Endothelial cell (in vitro differentiated cells): Measurements from ENCODE around the gene CCSAP. TPM values are rescaled to one million over a fixed set of nuclear protein-coding genes. Genes with fewer than 3 reads are reported as not detected.

Experiments used
- DNase-seq: peaks from one replicate; pipeline ENCODE4 v3.0.0; 2021; ENCODE audit warnings: low spot score
- H3K27ac Mint-ChIP-seq: one replicate; pipeline ENCODE4 v1.8.0; 2021; ENCODE audit warnings: mixed read lengths, inconsistent platforms; ENCODE audit not compliant: unreplicated experiment
- H3K27me3 Mint-ChIP-seq: one replicate; pipeline ENCODE4 v1.8.0; 2021; ENCODE audit warnings: mild to moderate bottlenecking, moderate library complexity, mixed read lengths, inconsistent platforms; ENCODE audit not compliant: unreplicated experiment
- H3K36me3 Mint-ChIP-seq: one replicate; pipeline ENCODE4 v1.8.0; 2021; ENCODE audit warnings: mild to moderate bottlenecking, low read depth, mixed read lengths, inconsistent platforms; ENCODE audit not compliant: unreplicated experiment
- H3K4me1 Mint-ChIP-seq: one replicate; pipeline ENCODE4 v1.8.0; 2021; ENCODE audit warnings: mild to moderate bottlenecking, mixed read lengths, inconsistent platforms; ENCODE audit not compliant: unreplicated experiment
- H3K4me3 Mint-ChIP-seq: one replicate; pipeline ENCODE4 v1.8.0; 2021; ENCODE audit warnings: mild to moderate bottlenecking, mixed read lengths, inconsistent platforms; ENCODE audit not compliant: unreplicated experiment
- H3K9me3 Mint-ChIP-seq: one replicate; pipeline ENCODE4 v1.8.0; 2021; ENCODE audit warnings: mixed read lengths, inconsistent platforms; ENCODE audit not compliant: unreplicated experiment
- total RNA-seq: library from RNA; stranded (reverse); fragmentation: NEBNext Ultra II Directional; extraction: Animal tissue kit (Norgen Biotek cat#: 25700); gene quantifications from one replicate; pipeline ENCODE4 v1.2.1, GENCODE V29; 2021; ENCODE audit not compliant: unreplicated experiment
- TF ChIP-seq, protein P1 (sequence below): fragments of 200-600 bp; sonication (generic); IDR thresholded peaks from one replicate; pipeline ENCODE4 v1.5.0; 2021; ENCODE audit warnings: antibody characterized with exemption; ENCODE audit not compliant: unreplicated experiment

The CCSAP gene
- total RNA-seq, 1 donor from 2014 or later = 6.7 TPM

DNA sequence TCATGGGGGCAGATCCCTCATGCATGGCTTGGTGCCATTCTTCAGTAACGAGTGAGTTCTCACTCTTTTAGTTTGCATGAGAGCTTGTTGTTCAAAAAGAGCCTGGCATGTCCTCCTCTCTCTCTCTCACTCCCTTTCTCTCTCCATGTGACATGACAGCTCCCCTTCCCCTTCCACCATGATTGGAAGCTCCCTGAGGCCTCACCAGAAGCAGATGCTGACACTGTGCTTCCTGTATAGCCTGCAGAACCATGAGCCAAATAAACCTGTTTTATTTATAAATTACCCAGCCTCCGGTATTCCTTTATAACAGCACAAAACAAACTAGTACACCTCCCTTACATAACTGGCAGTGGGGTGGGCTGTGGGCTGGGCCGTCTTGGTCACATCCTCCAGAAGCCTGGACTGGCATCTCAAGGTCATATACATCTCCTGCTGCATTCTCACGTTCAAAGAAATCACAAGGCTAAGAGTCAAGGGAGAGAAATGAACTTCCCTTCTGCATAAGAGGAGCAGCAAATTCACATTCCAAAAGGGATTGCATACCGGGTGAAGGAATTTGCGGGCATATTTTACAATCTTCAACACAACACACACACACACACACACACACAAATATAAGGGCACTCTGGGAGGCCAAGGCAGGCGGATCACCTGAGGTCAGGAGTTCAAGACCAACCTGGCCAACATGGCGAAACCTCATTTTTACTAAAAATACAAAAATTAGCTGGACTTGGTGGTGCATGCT, 2.3 kb upstream of the CCSAP start:
- peak overlapping the region; percentile 31 for H3K4me3 Mint-ChIP-seq

DNA sequence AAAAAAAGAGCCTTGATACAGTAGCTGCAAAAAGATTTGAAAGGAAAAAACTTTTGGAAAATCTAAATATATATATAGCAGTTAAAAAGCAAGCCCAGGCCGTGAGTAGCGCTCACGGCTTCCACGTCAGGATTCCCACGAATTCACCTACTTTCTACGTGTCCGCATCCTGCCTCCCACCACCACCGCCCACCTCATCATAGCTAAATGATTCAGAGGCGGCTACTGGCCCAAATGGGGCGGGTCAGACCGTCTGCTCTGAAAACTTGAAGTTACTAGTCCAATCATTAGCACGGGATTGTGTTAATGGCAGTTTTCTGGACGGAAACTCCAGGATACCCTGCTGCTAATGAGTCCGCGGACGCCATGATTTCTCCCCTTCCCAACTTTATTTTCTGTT, 1.3 kb upstream of the CCSAP start:
- TF ChIP-seq, protein P1, sequence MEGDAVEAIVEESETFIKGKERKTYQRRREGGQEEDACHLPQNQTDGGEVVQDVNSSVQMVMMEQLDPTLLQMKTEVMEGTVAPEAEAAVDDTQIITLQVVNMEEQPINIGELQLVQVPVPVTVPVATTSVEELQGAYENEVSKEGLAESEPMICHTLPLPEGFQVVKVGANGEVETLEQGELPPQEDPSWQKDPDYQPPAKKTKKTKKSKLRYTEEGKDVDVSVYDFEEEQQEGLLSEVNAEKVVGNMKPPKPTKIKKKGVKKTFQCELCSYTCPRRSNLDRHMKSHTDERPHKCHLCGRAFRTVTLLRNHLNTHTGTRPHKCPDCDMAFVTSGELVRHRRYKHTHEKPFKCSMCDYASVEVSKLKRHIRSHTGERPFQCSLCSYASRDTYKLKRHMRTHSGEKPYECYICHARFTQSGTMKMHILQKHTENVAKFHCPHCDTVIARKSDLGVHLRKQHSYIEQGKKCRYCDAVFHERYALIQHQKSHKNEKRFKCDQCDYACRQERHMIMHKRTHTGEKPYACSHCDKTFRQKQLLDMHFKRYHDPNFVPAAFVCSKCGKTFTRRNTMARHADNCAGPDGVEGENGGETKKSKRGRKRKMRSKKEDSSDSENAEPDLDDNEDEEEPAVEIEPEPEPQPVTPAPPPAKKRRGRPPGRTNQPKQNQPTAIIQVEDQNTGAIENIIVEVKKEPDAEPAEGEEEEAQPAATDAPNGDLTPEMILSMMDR = no peak
- no peak overlapping the region for H3K4me3 Mint-ChIP-seq
- peaks cover 22% of the 10 kb centered on the region for H3K4me1 Mint-ChIP-seq
- H3K27me3 Mint-ChIP-seq = peaks cover 23% of the 10 kb centered on the region
- H3K36me3 Mint-ChIP-seq = peaks cover 5% of the 10 kb centered on the region
- DNase-seq = no peak
- no peaks in the 10 kb centered on the region for H3K9me3 Mint-ChIP-seq
- no peak overlapping the region for H3K27ac Mint-ChIP-seq

More for the DNA sequence above, 2.3 kb upstream of the CCSAP start:
- DNase-seq = no peak
- Mint-ChIP-seq H3K36me3 (peaks cover 5% of the 10 kb centered on the region), H3K4me1 (peaks cover 15% of the 10 kb centered on the region), H3K27ac (no peak overlapping the region), H3K27me3 (peaks cover 23% of the 10 kb centered on the region), H3K9me3 (no peaks in the 10 kb centered on the region)
- TF ChIP-seq, protein P1 = no peak

DNA sequence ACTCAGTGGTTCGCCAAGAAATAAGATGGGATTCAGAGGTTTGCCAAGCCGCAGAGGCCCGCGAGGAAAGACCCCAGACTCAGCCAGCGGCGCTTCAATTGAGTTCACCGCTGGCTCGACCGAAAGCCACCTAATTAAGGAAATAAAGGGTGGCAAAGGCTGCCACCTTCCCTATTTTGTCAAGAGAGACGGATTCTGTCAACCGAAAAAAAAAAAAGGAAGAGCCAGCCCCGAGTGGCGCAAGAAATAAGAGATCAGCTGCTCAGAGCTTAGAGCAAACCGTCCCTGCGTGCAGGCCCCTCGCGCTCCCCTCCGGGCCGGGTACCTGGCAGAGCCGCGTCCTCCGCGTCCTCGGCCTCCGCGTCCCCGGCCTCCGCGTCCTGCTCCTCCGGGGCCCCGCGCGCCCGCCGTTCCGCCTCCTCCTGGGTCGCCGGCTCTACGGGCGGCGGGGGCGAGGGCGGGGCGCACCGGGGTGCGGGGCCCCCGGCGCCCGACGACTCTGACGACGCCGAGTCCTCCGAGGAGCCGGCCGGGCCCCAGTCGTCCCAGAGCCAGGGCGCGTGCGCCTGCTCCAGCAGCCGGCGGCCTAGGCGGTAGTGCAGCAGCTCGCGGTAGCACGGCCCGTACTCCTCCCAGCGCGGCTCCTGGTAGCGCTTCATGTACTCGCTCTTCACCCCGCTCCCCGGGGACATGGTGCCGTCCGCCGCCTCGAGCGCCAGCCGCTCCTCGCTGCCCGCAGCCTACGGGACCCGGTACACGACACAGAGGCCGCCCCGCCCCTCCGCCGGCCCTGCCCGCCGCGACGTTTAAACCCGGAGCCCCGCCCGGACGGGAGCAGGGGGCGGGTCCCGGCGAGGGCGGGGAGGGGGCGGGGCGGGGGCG, 832 bp downstream of the CCSAP start:
- peak overlapping the region; percentile 96 for H3K4me3 Mint-ChIP-seq
- peaks cover 39% of the 10 kb centered on the region for H3K4me1 Mint-ChIP-seq
- DNase-seq = peak; percentile 72
- H3K27ac Mint-ChIP-seq = peak overlapping the region; percentile 81
- TF ChIP-seq, protein P1 = no peak
- H3K9me3 Mint-ChIP-seq = no peaks in the 10 kb centered on the region
- H3K36me3 Mint-ChIP-seq = peaks cover 5% of the 10 kb centered on the region
- peaks cover 22% of the 10 kb centered on the region for H3K27me3 Mint-ChIP-seq

DNA sequence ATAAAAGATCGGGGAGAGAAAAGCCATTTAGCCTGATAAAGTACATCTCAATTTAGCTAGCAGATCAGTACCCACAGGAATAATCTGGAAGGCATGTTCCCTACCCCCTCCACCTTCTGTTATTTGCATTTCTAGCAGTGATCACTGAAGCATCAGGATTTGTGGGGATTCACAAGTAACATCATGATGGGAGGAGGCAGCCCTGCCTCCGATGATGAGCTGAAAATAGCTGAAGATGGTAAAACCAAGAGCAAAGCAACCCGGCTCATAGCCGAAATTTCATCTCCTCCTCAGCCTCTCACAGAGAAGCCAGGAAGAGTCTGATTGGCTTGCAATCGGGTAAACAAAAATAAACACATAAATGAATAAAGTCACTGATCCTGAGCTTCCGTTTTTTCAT, 2.4 kb downstream of the CCSAP start:
- no peak overlapping the region for H3K27ac Mint-ChIP-seq
- H3K4me3 Mint-ChIP-seq = peak overlapping the region; percentile 68
- H3K4me1 Mint-ChIP-seq = peaks cover 44% of the 10 kb centered on the region
- TF ChIP-seq, protein P1 = no peak
- H3K27me3 Mint-ChIP-seq = peaks cover 20% of the 10 kb centered on the region
- H3K36me3 Mint-ChIP-seq = peaks cover 5% of the 10 kb centered on the region
- DNase-seq = no peak
- no peaks in the 10 kb centered on the region for H3K9me3 Mint-ChIP-seq
